Kidney epithelial cell (primary cell): ENCODE measurements around the gene SMAD2. TPM values are rescaled to one million over a fixed set of nuclear protein-coding genes. Genes with fewer than 3 reads are reported as not detected.

Experiments
- DNase-seq: peaks from one replicate; pipeline ENCODE4 v3.0.0-alpha.2; 2010; ENCODE audit warnings: low read depth
- H3K27me3 ChIP-seq: 2 replicates; pipeline ENCODE4 v1.6.0; 2011; ENCODE audit warnings: low read length; ENCODE audit not compliant: control insufficient read depth, insufficient read depth
- H3K36me3 ChIP-seq: 2 replicates; pipeline ENCODE4 v1.5.1; 2011; ENCODE audit warnings: low read length; ENCODE audit not compliant: control insufficient read depth, insufficient read depth
- H3K4me3 ChIP-seq: 2 replicates; pipeline ENCODE4 v1.5.1; 2011; ENCODE audit warnings: low read depth, mild to moderate bottlenecking, control low read depth, low read length
- total RNA-seq: library from RNA; depleted of rRNA; stranded (reverse); fragments of >200 nt; gene quantifications from 2 replicates; pipeline ENCODE4 v1.2.3, GENCODE V29; 2015
- TF ChIP-seq, protein P1 (sequence below): IDR thresholded peaks from 2 replicates; pipeline ENCODE4 v1.5.1; 2011; ENCODE audit warnings: mild to moderate bottlenecking, moderate library complexity, low read length, control low read depth, inconsistent platforms; ENCODE audit not compliant: insufficient read depth, poor library complexity, severe bottlenecking

SMAD2 gene
- total RNA-seq, 1 donor from 2014 or later = 122 TPM

- Histone ChIP-seq H3K4me3 (no peak overlapping the region), H3K36me3 (no peaks in the 10 kb centered on the region), H3K27me3 (no peaks in the 10 kb centered on the region)
- DNase-seq = no peak
- TF ChIP-seq, protein P1, sequence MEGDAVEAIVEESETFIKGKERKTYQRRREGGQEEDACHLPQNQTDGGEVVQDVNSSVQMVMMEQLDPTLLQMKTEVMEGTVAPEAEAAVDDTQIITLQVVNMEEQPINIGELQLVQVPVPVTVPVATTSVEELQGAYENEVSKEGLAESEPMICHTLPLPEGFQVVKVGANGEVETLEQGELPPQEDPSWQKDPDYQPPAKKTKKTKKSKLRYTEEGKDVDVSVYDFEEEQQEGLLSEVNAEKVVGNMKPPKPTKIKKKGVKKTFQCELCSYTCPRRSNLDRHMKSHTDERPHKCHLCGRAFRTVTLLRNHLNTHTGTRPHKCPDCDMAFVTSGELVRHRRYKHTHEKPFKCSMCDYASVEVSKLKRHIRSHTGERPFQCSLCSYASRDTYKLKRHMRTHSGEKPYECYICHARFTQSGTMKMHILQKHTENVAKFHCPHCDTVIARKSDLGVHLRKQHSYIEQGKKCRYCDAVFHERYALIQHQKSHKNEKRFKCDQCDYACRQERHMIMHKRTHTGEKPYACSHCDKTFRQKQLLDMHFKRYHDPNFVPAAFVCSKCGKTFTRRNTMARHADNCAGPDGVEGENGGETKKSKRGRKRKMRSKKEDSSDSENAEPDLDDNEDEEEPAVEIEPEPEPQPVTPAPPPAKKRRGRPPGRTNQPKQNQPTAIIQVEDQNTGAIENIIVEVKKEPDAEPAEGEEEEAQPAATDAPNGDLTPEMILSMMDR = no peak
These were observed 109.1 kb downstream of the SMAD2 start for GRCh38 chr18:47821314-47821713.

DNA sequence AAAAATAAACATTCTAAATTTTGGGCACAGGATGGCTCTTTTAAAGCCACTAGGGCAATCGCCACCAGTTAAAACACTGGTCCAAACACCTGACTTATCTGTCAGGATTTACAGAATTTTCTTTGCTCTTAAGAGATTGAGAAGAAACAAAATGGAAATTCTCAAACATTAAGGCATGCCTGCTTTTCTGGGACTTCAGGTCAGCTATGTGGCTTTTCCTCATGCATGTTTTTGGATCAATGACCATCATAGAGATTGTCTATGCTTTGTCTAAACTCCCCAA is 112.7 kb downstream of the SMAD2 start:
- no peak for DNase-seq
- Histone ChIP-seq H3K27me3 (no peaks in the 10 kb centered on the region), H3K4me3 (no peak overlapping the region), H3K36me3 (no peaks in the 10 kb centered on the region)
- TF ChIP-seq, protein P1 = no peak

- no peaks in the 10 kb centered on the region for H3K36me3 ChIP-seq
- TF ChIP-seq, protein P1 = no peak
These were observed 113.3 kb downstream of the SMAD2 start for GRCh38 chr18:47817017-47817794.

GRCh38 chr18:47815486-47816270 is 114.8 kb downstream of the SMAD2 start:
- Histone ChIP-seq H3K4me3 (no peak overlapping the region), H3K27me3 (no peaks in the 10 kb centered on the region), H3K36me3 (no peaks in the 10 kb centered on the region)
- TF ChIP-seq, protein P1 = no peak
- no peak for DNase-seq

More at GRCh38 chr18:47817017-47817794, 113.3 kb downstream of the SMAD2 start:
- no peak overlapping the region for H3K4me3 ChIP-seq
- DNase-seq = no peak
- no peaks in the 10 kb centered on the region for H3K27me3 ChIP-seq

- Histone ChIP-seq H3K27me3 (no peaks in the 10 kb centered on the region), H3K36me3 (no peaks in the 10 kb centered on the region), H3K4me3 (no peak overlapping the region)
- TF ChIP-seq, protein P1 = no peak
- no peak for DNase-seq
These were observed 121.0 kb downstream of the SMAD2 start for GRCh38 chr18:47809420-47809819.
